HG02763 (cell line): ENCODE results near the gene PRKAG2.

Experiments used
- ATAC-seq: cut with Tn5 transposase; IDR thresholded peaks from one replicate; pipeline ENCODE4 v1.9.1; 2021; ENCODE audit warnings: mild to moderate bottlenecking, moderate library complexity; ENCODE audit not compliant: unreplicated experiment

The PRKAG2 gene

DNA sequence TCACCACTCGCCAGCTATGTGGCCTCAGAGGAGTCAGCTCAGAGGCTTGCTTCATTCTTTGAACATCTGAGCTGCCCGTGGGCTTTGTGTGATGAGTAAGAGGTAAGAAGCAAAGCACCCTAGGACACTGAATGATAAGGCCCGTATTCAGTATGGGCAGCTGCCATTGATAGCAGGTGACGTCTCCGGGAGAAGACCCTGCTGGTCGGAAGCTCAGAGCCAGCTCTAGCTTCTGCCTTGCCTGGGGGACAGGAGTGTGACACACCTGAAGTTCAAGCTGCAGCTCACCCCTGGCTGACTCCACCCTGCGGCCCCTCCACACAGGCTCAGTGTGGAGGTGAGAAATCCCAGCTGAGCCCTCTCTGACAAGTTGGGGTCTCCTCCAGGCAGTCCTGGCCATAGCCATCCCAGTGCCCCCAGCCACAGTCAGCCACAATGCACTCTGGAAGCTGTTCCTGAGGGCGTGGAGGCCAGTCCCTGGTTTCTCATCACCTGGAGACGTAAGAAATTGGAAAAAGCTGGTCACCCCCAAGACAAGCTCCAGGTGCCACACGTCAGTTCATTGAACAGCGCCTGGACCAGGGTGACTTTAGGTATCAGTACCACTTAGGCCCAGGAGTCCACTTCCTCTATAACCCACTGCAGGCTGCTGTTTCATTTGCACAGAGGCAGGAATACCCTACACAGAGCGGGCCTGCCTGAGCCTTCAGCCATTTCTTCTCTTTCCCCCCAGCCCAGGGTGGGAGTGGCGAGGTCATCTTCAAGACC is 192.3 kb downstream of the PRKAG2 start:
- no peak for ATAC-seq

DNA sequence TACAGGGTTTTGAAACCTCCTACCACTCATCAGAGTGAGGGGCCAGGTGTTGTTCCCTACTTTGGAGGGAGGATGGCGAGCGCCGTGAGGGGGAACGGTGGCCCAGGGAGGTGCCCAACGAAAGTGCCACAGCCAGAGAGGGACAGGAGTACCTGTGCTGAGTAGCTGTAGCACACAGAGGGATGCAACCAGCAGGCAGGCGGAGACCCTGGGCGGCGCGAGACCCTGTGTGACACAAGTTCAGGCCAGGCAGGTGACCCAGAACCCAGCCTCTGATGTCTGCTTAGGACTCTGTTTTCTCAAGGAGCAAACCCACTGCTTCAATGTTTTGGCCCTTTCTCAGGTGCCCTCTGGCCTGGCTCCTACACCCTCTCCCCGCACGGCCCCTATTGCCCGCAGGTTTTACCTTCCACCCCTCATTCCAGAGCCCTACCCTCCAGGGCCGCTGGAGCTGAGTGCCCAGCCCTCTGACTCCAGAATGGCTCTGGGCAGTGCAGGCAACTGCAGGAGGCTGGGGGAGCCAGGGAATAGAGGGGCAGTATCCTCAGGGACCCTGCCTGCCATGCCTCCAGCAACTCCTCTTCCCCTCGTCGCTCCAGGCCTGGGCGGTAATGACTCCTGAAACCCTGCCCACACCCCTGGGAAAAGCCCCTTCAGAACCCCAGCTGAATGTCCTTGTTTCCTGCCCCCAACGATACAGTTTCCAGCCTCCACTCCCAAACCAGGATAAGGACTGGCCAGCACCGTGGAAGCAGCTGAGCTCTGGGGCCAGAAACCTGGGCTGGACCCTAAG is 193.1 kb downstream of the PRKAG2 start:
- ATAC-seq, result no peak

DNA sequence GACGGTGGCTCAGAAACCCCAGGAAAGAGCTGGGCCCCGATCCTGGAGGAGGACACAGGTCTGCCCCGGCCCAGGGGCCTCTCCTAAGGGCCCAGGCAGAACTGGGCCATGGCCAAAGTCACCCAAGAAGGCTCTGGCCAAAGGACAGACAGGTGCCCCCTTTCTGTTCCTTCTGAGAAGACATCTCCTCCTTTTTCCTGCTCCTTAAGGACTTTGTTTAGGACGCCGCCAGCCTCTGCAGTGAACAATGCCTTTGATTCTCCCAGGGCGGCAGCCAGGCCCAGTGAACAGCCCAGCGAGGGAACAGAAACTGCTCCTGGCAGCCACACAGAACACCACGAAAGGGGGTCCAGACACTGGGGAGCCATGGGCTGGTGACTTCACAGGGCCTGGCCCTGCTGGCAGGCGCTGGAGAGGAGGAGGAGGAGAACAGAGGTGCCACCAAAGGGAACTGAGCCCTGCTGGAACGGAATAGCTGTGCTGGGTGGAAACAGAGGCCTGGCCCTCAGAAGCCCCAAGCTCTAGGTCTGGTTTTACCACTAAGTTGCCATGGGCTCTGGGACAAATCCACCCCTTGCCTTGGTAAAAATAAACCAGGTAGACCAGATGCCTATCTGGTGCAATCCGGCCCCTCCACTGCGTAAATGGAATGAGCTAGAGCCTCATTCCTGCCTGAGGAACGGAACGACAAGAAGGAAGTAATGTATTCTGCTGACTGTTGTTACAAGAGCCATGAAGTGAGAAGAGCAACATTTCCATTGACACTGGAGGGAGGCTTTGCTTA is 193.9 kb downstream of the PRKAG2 start:
- no peak for ATAC-seq

DNA sequence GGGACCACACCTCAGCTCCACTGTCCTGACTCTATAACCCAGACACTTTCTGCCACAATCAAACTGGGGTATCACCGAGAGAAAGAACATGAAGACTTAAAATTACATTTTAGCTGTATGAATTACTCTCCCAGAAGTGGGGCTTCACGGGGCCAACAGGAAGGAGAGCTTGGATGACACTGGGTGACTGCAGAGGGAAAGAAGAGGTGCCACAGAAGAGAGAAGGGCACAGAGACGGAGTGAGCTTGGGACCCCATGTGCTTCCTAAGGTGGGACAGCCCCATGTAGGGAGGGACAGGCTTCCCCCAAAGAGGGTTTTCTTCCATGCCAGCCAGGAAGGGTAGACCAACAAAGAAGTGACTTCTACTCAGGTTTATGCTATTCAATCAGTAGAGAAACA is 195.2 kb downstream of the PRKAG2 start:
- no peak for ATAC-seq

DNA sequence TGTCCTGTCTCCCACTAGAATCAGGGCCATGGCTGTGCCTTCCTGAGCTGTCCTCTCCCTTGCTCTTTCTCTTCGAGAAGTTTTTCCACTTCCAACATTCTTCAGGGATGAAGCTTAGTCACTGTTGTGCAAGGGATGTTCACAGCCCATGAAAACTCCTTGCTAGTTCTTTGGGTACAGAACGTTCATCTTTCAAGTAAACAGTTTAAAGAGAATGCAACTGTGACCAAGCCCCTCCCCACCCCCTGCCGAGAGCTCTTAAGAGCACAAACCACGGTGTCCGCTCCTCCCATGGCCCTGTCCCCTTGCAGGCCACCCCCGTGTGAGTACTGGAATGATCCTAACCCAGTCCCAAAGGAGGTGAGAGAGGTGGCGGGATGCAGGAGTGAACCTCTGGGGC is 196.1 kb downstream of the PRKAG2 start:
- no peak for ATAC-seq

DNA sequence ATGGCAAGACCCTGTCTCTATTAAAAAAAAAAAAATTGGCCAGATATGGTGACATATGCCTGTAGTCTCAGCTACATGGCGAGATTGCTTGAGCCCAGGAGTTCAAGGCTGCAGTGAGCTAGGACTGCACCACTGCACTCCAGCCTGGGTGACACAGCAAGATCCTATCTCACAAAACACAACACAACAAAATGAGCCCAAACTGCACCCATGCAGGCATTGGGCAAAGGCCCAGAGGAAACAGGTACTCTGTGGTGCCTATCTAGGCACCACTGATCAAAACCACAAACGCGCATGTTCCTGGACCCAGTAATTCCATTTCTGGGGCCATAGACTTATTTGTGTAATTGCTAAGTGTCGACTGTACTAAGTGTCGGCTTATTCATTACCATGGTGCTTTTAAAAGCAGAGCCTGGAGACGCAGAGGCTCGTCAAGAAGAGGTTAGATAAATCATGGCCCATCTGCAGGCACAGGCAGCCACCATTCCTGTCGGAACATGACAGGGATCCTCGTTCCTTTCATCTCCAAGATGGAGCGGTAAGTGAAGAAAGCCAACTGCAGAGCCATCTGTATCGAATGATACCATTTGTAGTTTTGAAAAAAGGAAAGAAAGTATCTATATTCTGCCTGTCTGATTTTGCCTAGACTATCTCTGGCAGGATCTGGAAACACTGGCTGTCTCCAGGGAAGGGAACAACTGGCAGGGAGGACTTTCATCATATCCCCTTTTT is 196.9 kb downstream of the PRKAG2 start:
- ATAC-seq, result no peak

DNA sequence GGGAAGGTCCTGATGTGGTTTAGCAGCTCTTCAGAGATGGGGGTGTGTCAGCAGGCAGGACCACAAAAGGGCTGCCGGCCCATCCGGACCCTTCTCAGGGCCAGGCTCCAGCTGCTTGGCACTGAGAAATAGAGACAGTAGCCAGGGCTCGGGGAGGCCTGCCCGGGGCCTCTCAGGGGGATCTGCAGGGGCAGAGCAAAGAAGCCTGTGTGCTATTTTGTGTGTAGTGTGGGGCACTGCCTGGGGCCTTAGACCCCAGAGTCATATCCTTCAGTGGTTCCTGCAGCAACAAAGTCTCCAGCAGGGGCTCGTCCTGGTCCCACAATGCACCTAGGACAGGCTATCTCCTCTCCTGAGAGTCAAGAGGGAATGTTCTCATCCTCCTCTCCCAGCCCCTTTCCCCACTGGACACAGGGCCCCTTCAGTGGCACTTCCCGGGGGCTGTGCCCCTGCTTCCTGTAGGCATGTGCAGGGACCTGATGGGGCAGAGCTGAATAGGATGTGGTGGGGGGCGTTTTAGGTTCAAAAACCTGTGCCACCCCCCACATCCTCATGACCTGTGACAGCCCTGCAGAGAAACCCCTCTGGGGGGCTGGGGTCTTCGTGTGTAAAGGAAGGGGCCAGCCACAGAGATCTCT is 197.7 kb downstream of the PRKAG2 start:
- ATAC-seq, result no peak

DNA sequence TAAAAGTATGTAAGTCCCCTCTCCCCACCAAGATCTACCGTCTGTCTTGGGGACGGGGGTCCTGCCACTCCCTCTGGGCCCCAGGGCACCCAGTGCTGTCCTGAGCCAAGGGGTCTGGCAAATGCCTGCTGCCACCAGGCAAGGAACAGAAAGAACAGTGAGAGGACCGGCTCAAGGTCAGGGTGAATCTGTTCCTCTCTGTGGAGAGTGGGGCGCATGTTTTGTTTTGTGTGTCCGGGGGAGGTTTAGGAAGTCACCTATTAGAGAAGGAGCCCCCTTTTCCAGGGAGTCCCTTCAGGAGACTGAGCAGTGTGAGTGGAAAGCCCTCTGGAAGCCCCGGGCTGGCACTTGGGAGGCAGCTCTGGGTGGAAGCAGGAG is 198.7 kb downstream of the PRKAG2 start:
- no peak for ATAC-seq

DNA sequence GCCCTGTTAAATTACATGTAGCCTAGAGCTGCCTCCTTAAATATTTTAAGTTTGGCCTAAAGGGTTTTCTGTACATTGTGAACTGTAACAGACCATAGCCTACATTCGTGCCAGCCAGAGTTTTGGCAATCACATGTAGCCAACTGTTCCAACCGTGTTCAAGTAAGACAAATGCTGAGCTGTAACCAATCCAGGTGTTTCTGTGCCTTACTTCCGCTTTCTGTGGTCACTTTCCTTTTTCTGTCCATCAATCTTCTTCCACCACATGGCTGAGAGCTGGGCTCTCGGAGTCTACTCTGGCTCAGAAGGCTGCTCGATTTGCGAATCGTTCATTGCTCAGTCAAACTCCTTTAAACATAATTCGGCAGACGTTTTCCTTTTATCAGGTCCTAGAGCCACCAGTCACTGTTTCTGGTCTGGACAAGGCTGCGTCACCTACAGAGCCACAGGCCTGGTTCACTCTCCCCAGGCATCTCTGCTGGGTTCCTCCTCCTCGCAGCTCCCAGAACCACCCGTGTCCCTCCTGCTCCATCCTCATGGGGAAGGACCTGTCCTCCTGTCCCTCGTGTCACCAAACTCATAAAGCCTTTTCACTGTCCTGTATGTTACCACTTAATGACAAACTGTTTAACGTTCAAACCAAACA is 199.2 kb downstream of the PRKAG2 start:
- no peak for ATAC-seq

DNA sequence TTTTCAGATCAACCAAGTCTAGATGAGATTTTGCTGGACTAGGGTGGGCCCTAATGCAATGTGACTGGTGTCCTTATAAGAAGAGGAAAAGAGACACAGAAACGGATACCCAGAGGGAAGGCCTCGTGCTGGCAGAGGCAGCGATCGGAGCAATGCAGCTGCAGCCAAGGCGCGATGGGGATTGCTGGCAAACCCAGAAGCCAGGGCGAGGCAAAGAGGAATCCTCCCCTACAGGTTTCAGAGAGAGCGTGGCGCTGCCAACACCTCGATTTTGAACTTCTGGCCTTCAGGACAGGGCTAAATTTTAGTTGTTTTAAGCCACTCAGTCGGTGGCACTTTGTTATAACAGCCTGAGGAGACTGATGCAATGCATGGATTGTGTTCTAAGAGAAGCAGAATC is 200.2 kb downstream of the PRKAG2 start:
- ATAC-seq, result no peak

DNA sequence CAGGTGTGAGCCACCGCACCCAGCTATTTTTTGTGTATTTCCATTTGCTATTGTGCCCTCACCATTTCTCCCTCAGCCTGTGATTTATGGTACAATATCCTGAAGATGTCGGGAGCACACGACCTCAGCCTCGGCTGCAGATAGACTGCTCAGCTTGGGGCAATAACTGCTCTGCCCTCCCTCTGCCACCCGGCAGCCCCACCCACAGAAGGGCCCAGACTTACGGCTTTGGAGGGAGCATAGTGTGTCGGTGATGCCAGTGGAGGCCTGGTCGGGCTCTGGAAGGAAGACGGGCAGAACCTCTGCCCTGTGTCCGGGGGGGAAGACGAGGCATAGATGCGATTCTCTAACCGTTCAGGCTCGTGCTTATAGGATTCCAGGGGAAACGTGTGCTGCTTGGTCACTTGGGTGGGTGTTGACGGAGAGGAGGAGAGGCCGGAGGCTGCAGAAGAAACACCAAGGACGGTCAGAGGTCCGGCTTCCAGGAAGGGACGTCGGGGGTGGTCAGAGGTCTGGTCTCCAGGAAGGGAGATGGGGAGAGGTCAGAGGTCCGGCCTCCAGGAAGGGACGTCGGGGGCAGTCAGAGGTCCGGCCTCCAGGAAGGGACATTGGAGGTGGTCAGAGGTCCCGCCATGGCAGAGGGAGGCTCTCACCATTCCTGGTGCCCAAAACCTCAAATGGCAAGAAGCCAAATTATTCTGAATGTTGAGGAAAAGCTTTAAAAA is 201.6 kb downstream of the PRKAG2 start:
- no peak for ATAC-seq

DNA sequence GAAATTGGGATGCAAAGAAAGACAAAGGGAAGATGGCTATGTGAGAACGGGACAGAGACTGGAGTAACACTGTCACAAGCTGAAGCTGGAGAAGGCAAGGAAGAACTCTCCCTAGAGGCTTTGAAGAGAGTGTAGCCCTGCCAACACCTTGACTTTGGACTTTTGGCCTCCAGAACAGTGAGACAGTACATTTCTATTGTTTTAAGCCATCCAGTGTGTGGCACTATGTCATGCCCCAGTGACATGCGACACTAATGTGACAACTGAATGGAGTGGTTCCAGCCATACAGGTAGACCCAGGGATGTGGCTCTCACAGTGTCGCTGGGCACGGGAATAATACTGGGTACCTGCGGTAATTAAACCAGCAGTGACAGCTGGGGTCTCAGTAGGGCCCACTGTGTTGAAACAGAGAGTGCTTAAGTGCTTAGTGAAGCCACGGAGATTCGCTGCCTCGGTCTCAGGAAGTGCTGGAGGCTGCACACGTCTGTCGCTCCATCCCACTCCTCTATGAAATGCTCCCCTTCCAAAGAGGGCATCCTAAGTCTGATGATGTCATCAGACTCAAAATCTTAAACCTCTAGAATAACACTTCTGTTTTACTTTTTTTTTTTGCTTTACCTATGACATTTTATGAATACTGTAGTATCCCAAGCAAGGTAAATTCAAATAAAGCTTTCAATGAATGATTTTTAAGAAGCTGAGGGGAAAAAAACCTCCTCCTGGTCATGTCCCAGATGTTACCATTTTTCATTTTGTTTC is 202.6 kb downstream of the PRKAG2 start:
- no peak for ATAC-seq

DNA sequence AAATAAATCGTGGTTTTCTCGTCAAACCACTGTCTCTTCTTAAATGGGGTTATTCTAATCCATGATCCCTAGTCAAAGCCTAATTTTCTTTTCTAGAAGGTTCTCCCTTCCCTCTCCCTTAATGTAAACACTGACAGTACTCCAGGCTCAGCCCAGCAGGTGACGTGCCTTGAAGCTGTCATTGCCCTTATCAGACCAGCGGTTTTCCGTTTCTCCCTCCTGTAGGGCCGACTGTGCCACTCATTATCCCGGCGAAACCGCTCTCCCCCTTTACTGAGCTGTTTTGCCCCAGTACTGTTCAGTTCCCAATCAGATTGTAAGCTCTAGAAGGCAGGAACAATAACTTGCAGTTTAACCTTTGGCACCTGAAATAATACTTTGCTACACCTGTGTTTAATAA is 203.7 kb downstream of the PRKAG2 start:
- ATAC-seq, result no peak

DNA sequence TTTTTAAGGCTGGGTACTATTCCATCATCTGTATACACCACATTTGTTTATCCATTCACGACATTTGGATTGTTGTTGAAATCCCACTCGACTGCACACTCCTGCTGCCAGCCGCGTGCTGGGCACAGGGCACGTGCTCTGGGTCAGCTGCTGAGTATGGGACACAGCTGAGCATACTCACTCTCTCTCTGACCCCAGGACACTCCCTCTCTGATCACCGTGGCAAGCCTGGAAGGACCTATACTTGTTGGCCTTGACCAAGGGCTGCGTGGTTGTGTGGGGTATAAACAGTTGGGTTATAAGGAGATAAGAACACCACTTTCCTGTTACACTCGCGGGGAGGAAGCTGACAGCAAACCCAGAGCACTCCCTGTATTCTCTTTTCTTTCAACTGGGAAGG is 204.2 kb downstream of the PRKAG2 start:
- ATAC-seq, result no peak

DNA sequence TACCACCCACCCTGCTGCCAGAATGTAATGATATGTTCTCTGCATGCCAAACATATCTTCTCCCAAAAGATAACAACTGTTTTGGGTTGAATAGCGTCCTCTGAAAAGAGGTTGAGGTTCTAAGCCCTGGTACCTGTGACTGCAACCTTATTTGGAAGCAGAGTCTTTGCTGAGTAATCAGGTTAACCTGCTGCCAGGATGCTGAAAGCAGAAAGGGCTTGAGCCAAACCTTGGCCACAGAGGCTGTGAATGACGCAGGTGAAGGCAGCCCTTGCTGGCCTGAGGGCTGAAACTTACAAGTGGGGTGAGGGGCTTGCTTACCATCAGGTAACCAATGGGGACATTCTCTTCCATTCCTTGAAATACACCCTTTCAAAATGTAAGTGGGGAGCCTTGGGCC is 205.4 kb downstream of the PRKAG2 start:
- no peak for ATAC-seq

DNA sequence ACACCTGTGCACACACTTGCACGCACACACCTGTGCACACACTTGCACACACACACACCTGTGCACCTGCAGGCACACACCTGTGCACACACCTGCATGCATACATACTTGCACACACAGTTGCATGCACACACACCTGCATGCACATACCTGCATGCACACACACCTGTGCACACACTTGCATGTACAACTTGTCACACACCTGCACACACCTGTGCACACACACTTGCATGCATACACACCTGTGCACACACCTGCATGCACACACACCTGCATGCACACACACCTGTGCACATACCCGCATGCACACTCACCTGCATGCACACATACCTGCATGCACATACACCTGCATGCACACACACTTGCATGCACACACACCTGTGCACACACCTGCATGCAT is 207.2 kb downstream of the PRKAG2 start:
- no peak for ATAC-seq

DNA sequence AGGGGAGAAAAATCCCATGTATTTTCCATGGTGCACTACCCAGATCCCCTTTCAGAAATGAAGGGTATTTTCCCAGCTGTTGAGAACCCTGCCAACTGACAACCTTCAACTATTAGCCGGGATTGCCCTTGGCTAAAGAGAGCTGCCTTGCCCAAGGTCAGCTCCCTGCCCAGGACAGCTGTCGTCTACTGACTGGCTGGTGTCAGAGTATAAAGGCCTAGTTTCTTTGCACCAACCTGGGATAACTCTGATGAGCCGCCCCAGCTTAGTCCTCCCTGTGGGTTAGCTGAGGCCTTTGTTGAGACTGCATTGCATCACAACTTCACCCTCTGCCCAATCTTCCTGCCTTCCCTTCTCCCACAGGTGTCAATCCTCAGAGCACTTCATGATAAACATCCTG is 210.0 kb downstream of the PRKAG2 start:
- ATAC-seq, result no peak

DNA sequence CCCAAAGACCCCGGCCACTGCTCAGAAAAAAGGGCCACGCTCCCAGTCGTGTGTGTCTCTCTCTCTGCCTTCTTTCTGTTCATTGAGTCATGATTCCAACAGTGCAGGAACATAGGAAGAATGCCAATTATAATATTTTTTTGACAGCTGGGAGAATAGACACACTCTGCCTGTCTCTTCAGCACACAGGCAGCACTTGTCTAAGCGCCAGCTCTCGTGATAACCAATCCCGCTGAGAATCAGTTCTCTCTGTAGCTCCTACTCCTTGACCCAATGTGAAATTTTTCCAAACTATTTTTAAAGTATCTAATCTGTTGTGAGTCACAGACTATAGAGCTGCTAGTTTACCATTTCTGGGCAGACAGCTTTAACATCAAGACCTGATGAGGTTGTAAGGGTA is 211.5 kb downstream of the PRKAG2 start:
- no peak for ATAC-seq

DNA sequence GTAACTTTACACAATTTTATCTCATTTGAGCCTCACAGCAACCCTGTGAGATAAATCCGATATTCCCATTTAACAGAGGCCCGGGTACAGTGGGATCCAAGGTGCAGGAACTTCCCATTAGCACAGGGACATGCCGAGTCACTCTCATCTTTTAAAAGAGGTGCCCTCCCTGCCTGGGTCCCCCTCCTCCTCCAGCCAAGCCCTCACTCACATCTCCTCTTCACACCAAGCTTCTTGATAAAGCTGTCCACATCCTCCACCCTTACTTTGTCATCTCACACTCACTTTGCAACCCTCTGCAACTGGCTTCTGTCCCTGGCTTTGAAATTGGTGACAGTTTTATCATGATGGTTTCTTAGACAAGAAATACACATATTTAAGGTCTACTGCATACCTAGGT is 212.6 kb downstream of the PRKAG2 start:
- no peak for ATAC-seq
